Measurements from ENCODE around the gene SND1. TPM values are rescaled to one million over a fixed set of nuclear protein-coding genes. Genes with fewer than 3 reads are reported as not detected.

Gene SND1
- total and polyA plus RNA-seq, 2 donors (not counting 1 experiment from before 2014, with no cell fraction given), result 44.4 to 165 TPM

GRCh38 chr7:127879942-127880341 is 227.9 kb downstream of the SND1 start:
- Mint-ChIP-seq H3K9me3 (ENCODE audit: insufficient read depth) (no peaks in the 10 kb centered on the region), H3K27ac (no peak overlapping the region), H3K4me3 (no peak overlapping the region), H3K4me1 (peaks cover 1% of the 10 kb centered on the region), H3K27me3 (no peaks in the 10 kb centered on the region)
- H3K27me3 ChIP-seq (replicated peaks in 1 of 4; ENCODE audit: control extremely low read depth in 1 of 4, control insufficient read depth in 3 of 4, insufficient read depth in 4 of 4, low read length in 3 of 4), result no peaks in the 10 kb centered on the region
- no peaks in the 10 kb centered on the region for H3K79me2 ChIP-seq (ENCODE audit: control insufficient read depth, insufficient read depth, low read length)
- H3K4me1 ChIP-seq (ENCODE audit: control insufficient read depth in 2 of 2, insufficient read depth in 2 of 2, low read length in 2 of 2), result no peaks in the 10 kb centered on the region
- intact Hi-C loops (cut with micrococcal nuclease), result no loop called here
- no peak overlapping the region for H3K9ac ChIP-seq (ENCODE audit: low read length)
- H4K20me1 ChIP-seq (ENCODE audit: control insufficient read depth, insufficient read depth, low read length, poor library complexity, severe bottlenecking), result peaks cover 7% of the 10 kb centered on the region
- WGBS (ENCODE audit: insufficient coverage), result 93% methylated on average over 3 of the region's 5 CpGs
- no peak overlapping the region for H2AFZ ChIP-seq (ENCODE audit: insufficient read depth, low read depth, low read length, poor library complexity, severe bottlenecking)
- no peak overlapping the region for H3K27ac ChIP-seq (ENCODE audit: low read length in 2 of 2)
- no peaks in the 10 kb centered on the region for H3K9me3 ChIP-seq (ENCODE audit: control extremely low read depth in 1 of 3, control insufficient read depth in 2 of 3, insufficient read depth in 1 of 3, low read length in 2 of 3)
- H3K36me3 ChIP-seq (replicated peaks in 1 of 2; ENCODE audit: control extremely low read depth in 1 of 2, control insufficient read depth in 1 of 2, extremely low read depth in 1 of 2, insufficient read depth in 2 of 2, low read length in 1 of 2), result no peaks in the 10 kb centered on the region
- H3K4me2 ChIP-seq (replicated peaks; ENCODE audit: low read depth, low read length, poor library complexity, severe bottlenecking), result no peak overlapping the region
- POLR2A ChIA-PET, result no interaction called here
- TF ChIP-seq EZH2 (IDR thresholded peaks at IDR 0.05; ENCODE audit: borderline replicate concordance, insufficient read depth, low read depth, low read length, poor library complexity, severe bottlenecking), result no peak
- no peak for DNase-seq
- no peak for ATAC-seq (ENCODE audit: low read depth)
- CTCF ChIA-PET, result no interaction called here
- no peak overlapping the region for H3K4me3 ChIP-seq (ENCODE audit: control extremely low read depth in 1 of 5, extremely low read depth in 1 of 5, insufficient read depth in 1 of 5, low read depth in 2 of 5, low read length in 4 of 5)

- intact Hi-C loops (cut with micrococcal nuclease), result no loop called here
- no peak overlapping the region for H3K4me2 ChIP-seq (replicated peaks; ENCODE audit: low read depth, low read length, poor library complexity, severe bottlenecking)
- no peak overlapping the region for H3K4me3 Mint-ChIP-seq
- H3K36me3 ChIP-seq (replicated peaks in 1 of 2; ENCODE audit: control extremely low read depth in 1 of 2, control insufficient read depth in 1 of 2, extremely low read depth in 1 of 2, insufficient read depth in 2 of 2, low read length in 1 of 2), result no peaks in the 10 kb centered on the region
- no peaks in the 10 kb centered on the region for H3K4me1 ChIP-seq (ENCODE audit: control insufficient read depth in 2 of 2, insufficient read depth in 2 of 2, low read length in 2 of 2)
- H4K20me1 ChIP-seq (ENCODE audit: control insufficient read depth, insufficient read depth, low read length, poor library complexity, severe bottlenecking), result peaks cover 7% of the 10 kb centered on the region
- WGBS (ENCODE audit: insufficient coverage), result 92% methylated on average over 2 of the region's 2 CpGs
- no peak overlapping the region for H2AFZ ChIP-seq (ENCODE audit: insufficient read depth, low read depth, low read length, poor library complexity, severe bottlenecking)
- ChIA-PET POLR2A (no interaction called here), CTCF (interaction anchor here (0.9 kb wide), 1 partner anchor 34 kb away, joined by 3 read pairs; no protein-coding TSS in a partner anchor)
- no peaks in the 10 kb centered on the region for H3K79me2 ChIP-seq (ENCODE audit: control insufficient read depth, insufficient read depth, low read length)
- H3K27ac ChIP-seq (ENCODE audit: low read length in 2 of 2), result no peak overlapping the region
- ATAC-seq (ENCODE audit: low read depth), result no peak
- no peak for DNase-seq
- peaks cover 1% of the 10 kb centered on the region for H3K4me1 Mint-ChIP-seq
- H3K9ac ChIP-seq (ENCODE audit: low read length), result no peak overlapping the region
- TF ChIP-seq CTCF (IDR thresholded peaks at IDR 0.05), result no peak
- no peak for TF ChIP-seq EZH2 (IDR thresholded peaks at IDR 0.05; ENCODE audit: borderline replicate concordance, insufficient read depth, low read depth, low read length, poor library complexity, severe bottlenecking)
- H3K4me3 ChIP-seq (ENCODE audit: control extremely low read depth in 1 of 5, extremely low read depth in 1 of 5, insufficient read depth in 1 of 5, low read depth in 2 of 5, low read length in 4 of 5), result no peak overlapping the region
- H3K27me3 ChIP-seq (replicated peaks in 1 of 4; ENCODE audit: control extremely low read depth in 1 of 4, control insufficient read depth in 3 of 4, insufficient read depth in 4 of 4, low read length in 3 of 4), result no peaks in the 10 kb centered on the region
- H3K27me3 Mint-ChIP-seq, result no peaks in the 10 kb centered on the region
- H3K9me3 ChIP-seq (ENCODE audit: control extremely low read depth in 1 of 3, control insufficient read depth in 2 of 3, insufficient read depth in 1 of 3, low read length in 2 of 3), result no peaks in the 10 kb centered on the region
- no peak overlapping the region for H3K27ac Mint-ChIP-seq
- H3K9me3 Mint-ChIP-seq (ENCODE audit: insufficient read depth), result no peaks in the 10 kb centered on the region
These were observed 228.5 kb downstream of the SND1 start for GRCh38 chr7:127880454-127880853.

Measured in B cell (primary cell).